Measurements from ENCODE around the gene BRICD5.
"Not testable (repeated sequence)": the region's sequence is repeated elsewhere in the genome, so short reads cannot be mapped to it uniquely, and the experiment has no call there.

The BRICD5 gene

DNA sequence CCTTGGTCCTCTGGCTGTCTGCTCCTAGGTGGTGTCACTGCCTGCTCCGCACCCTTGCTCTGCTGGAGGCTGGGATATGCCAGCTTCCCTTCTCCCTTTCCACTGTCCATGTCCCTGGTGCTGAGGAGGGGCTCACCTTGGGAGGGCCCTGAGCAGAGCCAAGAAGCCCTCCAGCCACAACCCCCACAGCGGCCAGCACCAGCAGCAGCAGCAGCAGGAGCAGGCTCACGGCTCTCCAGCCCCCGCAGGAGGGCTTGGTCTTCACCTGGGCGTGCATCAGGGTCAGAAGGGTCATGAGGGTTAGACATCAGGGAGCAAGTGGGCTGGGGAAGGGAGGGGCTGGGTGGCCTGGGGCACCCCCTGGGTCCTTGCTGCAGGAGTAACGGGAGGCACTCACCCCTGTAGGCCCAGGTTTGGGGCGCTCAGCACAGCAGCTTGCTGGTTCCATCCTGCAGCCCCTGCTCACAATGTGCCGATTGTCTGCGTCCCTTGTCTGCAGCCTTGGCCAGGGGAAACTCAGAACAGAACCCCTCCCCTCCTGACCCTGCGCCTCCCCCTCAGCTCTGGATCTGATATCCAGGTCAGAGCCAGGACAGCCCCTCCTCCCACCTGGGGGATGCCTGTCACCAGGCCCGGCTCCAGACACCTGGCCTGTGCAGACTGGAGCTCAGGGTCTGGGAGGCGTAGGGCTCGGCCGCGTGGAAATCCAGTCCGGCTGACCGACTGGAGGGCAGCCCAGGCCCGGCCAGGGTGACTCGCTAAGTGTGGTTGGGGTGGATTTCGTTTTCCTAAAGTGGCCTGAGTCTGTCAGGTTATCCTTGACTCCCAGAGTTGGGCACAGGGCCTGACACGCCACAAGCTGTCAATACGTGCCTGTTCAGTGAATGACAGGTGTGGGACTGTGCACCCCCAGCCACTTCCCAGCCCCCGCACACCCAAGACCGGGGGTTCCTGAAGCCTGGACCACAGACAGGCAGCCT is at the start of gene BRICD5:
Gene BRICD5 (minus strand): TSS at position 478 of the 980 bp plus-strand sequence. CDS start 30 bp downstream, at position 448.
- DNase-seq = no peak

DNA sequence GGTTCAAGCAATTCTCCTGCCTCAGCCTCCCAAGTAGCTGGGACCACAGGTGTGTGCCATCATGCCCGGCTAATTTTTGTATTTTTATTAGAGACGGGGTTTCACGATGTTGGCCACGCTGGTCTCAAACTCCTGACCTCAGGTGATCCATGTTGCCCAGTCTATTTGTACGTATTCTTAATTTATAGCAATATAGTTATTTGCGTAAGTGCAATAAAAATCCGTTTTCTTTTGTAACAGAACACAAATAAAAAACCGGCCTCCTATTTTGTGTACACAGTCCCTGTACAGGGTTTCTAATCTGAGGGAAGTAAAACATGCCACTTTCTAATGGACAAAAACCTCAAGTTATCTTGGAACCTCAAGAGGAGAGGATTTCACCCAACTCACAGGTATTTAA is 49.6 kb upstream of the BRICD5 start:
- DNase-seq = no peak

DNA sequence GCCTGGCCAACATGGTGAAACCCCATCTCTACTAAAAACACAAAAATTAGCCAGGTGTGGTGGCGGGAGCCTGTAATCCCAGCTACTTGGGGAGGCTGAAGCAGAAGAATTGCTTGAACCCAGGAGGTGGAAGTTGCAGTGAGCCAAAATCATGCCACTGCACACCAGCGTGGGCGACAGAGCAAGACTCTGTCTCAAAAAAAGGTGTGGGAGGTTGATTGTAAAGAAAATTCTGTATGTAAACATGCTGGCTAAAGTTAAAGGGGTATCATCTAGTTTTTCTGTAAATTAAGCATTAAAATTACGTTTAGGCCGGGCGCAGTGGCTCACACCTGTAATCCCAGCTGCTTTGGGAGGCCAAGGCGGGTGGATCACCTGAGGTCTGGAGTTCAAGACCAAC is 47.9 kb upstream of the BRICD5 start:
- not testable (repeated sequence) for DNase-seq

DNA sequence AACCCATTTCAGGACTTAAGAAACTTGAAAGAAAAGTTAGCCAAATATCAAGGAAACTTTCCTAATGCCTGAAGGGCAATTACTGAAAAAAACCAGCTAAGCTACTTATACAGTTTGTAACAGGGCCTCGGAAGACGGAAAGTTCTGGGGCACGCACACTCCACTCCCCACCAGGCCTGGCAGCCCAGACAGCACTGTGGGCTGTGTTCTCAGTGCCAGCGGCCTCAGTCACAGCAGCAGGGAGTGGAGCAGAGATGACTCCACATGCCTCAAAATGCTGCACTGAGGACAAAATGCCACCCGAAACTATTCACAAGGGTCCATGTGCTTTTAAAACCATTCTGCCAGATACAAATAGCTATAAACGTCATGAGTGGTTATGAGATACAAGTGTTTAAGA is 47.1 kb upstream of the BRICD5 start:
- DNase-seq = no peak

DNA sequence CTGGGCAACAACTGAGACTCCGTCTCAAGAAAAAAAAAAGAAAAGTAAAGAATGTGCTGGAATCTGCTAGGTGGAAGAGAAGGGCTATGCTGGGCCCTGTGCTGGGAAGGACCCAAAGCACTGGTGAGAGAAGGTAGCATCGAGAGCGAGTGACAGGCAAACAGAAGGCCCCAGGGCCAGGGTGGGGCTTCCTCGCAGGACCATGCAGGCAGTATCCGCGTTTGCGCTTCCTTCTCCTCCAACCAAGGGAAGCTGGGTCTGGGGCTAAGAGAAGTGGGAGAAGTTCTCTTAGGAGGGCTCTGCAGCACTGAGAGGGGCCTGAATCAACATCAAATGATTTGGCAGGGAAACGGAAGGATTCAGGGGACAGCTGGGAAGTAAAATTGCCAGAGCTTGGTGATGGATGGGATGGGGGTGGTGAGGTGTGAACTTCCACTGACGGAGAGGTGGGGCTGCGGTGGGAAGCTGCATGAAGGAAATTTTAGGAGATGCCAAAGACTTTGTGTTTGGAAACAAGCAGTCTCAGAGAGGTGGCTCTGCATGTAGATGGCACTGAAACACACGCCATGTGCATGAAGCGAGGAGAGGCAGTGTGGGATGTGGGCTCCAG is 46.0 kb upstream of the BRICD5 start:
- no peak for DNase-seq

DNA sequence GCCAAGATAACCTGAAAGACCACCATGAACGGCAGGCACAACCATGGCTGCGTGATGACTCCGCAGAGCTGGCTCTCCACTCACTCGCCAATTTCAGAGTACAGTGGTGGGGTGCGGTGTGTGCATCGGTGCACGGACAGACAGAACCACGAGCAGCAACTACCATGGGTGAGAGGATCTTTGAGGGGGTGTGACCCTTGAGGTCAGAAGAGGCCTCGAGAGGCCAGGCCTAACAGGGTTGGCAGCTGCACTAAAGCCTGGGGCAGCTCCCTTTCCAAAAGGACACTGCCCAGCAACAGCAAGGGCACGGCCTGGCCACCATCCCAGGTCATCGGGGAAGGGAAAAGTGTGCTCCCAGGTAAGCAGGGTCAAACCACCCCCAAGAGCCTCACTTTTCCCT is 42.6 kb upstream of the BRICD5 start:
- DNase-seq = no peak

DNA sequence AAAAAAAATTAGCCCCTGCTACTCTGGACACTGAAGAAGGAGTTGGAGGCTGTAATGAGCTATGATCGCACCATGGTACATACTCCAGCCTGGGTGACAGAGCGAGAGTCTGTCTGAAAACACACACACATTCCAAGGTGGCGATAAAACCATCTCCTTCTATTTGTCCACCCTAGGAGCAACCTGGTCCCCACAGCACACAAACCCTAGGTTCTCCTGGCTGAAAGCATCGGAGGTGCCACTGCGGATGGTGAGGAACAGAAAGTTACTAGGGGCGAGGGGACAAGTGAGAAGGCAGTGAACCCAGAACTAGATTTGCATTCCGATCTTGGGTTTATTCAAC is 42.1 kb upstream of the BRICD5 start:
- no peak for DNase-seq

DNA sequence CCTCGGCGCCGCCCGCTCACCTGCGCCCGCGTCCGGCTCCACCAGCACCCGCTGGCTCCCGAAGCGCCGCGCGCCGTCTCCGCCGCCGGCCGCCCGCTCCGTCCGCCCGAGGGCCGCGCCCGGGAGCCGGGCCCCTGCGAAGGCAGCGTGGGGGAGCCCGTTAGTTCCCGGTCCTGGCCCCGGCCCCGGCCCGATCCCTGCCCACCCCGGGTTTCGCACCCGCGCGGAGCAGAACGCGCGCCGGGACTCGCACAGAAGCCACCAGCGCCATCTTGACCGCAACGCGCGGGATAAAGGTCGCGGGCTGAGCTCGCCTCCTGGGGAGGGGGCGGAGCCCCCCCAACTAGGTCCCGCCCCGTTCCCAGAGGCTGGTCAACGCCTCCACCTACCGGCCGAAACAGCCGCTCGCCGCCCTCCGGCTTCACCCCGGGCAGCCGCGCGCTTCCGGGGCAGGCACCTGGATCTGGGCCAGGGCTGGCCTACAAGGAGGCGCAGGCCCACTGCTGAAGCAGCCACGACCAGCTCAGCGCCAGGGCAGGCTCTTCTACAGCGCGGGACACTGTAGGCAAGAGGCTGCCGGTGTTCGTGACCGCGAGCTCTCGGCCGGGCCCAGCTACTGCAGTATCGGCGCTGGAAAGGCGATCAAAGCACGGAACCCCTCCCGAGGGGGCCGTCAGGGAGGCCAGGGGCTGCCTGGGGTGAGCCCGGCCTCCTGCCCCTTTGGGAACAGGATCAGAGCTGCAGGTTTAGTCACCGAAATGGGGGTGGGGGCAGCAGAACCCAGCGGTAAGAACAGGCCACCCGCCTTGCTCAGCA is 40.8 kb upstream of the BRICD5 start, which contains the start of gene ECI1:
Gene ECI1 (minus strand): TSS at position 292 of the 816 bp plus-strand sequence. CDS start 21 bp downstream, at position 271.
- DNase-seq = peak; percentile 82

DNA sequence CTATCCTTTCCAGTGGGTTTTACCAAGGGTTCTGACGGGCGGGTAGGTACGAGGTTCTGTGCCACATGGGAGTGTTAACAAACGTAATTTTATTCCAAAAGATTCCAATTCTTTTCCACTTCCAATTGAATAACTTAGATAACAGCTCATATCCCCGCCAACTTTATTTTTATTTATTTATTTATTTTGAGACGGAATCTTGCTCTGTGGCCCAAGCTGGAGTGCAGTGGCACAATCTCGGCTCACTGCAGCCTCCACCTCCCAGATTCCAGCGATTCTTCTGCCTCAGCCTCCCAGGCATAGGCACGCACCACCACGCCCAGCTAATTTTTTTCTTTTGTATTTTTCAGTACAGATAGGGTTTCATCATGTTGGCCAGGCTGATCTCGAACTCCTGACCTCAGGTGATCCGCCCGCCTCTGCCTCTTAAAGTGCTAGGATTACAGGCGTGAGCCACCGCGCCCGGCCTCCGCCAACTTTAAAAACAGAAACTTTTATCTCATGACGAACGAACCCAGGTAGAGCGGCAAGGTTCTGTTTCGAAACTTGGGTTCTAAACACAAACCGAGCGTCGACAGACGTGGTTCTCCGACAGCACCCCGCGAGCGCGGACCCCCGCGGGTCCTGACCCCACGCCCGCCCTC is 40.1 kb upstream of the BRICD5 start:
- DNase-seq = no peak

DNA sequence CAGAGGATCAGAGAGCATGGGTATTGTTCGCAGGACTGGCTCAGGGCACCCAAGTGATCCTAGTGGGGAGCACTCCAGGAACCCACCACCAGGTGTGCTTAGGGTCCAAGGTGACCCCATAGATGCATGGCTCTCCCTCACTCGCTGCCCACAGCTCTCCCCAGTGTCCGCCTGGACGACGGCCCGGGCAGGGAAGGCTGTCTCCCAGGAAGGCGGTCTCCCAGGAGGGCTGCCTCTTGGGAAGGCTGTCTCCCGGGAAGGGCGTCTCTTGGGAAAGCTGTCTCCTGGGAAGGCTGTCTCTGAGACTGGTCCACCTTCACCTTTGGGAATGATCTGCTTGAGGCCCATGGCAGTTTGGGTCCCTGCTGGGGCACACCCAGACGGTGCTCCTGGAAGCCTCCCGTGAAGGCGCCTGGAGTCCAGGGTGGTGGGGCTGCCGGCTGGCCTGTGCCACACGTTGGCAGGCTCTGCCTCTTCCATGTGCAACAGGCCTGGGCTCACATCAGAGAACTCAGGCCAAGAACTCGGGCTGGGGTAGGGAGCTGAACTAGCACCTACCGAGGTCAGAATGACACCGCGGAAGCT is 35.7 kb upstream of the BRICD5 start:
- no peak for DNase-seq

DNA sequence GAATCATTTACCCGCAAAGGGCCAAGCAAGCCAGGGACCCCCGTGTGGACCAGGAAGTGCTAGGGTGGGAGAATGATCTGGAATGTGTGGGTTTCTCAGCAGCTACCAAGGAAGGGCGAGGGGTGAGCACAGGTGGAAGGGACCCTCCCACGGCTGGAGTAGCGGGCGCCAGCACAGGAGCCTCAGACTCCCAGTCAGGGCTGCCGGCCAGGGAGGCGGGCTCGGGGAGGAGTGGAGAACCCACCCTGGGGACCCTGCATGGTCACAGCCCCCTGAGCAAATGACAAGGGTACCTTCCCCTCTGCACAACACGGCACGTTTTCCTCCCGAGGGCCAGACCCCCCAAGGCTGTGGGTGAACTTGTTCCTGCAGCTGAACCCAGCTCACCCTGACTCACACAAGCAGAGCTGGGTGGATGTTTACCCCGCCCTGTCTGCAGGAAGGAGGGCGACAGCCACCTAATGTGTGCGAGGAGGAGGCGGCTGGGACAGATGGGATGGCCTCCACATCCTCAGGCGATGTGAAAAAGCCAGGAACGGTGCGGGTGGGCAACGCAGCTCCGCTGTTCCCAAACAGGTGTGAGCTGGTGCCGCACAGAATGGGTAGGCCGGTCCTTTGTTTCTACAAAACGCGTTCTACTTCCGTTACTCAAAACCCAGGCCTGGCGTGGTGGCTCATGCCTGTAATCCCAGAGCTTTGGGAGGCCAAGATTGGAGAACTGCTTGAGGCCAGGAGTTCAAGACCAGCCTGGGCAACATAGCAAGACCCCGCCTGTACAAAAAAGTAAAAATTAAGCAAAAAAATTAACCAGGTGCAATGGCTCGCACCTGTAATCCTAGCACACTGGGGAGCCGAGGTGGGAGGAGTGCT is 34.5 kb upstream of the BRICD5 start:
- DNase-seq = no peak

DNA sequence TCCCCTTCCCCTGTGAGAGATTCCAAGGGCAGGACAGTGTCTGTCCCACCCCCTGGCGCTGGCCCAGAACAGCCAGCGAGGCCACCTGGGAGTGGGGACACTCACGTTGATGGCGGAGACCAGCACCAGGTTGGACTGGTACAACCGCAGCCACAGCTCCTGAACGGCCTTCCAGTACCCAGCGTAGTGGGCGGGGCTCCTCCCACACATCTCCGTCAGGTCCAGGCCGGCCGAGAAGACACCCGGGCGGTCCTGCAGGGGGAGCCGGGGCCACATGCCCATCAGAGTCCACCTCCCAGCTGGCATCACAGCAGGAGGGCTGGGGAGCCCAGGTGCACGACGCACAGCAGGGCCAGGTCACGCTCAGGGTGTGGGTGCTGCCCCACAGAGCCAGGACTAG is 33.6 kb upstream of the BRICD5 start:
- DNase-seq = no peak

DNA sequence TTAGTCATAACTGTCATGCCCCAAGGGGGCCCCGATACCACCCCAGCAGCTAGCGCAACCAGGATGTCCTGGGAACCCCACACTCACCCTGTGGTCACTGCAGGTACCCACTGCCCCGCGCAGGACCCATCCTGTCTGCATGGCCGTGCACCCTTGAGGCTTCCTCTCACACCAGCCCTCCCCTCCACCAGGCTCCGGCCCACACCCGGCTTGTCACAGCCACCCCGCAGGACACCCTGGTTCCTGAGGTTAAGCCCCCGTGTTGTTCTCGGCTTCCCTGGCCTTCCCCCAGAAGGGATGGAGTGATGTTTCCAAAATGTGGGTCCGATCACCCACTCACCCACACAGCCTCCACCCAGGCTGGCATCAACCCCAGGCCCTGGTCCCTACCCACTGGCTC is 33.1 kb upstream of the BRICD5 start:
- no peak for DNase-seq

DNA sequence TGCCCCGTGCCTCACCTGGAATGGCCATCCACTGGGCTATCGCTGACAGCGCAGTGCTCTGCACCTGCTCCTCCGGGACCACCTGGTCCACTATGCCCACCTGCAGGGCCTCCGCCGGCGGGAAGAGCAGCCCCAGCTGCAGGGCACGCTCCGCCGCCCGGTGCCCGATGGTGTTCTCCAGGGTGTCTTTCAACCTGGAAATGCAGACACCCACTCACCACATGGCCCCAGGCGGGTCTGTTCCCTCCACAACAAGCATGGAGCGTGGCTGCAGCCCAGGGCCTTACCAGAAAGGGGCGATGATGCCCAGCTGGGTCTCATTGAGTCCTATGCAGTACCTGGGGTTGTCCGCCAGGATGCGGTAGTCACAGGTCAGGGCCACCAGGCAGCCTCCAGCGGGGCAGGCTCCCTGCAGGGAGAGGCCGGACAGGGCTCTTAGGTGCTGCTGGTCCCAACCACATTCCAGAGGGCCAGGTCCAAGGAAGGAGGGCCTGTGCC is 32.4 kb upstream of the BRICD5 start:
- DNase-seq = no peak

DNA sequence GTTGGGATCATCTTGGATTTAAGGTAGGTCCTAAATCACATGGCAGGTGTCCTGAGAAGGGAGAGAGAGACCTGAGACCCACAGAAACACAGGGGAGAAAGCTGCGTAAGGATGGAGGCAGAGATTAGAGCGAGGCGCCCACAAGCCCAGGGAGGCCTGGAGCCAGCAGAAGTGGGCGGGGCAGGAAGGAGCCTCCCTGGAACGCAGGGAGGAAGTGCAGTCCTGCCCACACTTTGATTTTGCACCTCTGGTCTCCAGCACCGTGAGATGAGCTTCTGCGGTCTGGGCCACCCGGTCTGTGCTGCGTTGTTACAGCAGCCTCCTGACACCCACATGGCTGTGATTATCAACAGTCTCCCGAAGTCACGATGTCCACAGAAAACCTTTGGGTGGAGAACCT is 31.9 kb upstream of the BRICD5 start:
- no peak for DNase-seq

DNA sequence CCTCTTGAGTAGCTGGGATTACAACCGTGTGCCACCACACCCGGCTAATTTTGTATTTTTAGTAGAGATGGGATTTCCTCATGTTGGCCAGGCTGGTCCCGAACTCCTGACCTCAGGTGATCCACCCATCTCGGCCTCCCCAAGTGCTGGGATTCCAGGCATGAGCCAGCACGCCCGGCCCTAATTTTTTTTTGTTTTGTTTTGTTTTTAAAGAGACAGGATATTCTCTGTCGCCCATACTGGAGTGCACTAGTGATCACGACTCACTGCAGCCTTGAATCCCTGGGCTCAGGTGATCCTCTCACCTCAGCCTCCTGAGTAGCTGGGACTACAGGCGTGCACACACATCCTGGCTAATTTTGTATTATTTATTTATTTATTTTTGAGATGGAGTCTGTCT is 29.7 kb upstream of the BRICD5 start:
- not testable (repeated sequence) for DNase-seq

DNA sequence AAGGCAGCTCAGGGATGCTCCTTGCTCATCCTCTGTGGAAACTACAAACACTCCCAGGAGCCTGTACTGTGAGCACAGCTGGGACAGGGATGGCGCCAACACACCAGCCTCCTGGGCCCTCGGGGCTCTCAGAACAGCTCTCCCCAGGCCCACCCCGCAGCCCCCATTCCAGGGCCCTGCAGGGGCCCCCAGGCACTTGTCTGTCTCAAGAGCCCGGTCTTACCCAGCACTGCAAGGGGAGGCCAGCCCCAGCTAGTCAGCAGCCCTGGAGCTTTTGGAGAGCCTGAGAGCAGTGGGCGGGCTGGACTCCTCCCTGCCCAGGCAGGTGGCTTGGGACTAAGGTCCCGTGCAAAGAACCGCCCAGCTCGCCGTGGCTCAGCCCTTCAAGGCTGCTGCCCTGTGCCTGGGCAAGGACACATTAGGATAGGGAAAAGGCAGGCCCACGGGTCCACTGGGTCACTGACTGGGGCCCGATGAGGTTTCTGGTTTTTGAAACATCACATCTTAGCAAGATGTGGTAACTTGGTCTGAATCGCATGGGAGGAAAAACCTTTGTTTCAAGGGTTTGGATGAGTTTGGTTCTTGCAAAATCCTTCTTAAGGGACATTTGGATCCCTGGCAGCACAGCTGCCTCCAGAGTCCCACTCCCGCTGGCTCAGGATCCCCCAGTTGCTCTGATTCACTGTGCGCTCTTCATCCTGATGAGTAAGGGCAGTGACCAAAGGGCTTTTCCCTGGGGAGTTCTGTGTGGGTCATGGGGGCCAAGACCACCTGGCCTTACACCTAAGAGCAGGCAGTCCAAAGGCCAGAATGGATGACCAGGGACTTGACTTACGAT is 28.4 kb upstream of the BRICD5 start:
- no peak for DNase-seq

DNA sequence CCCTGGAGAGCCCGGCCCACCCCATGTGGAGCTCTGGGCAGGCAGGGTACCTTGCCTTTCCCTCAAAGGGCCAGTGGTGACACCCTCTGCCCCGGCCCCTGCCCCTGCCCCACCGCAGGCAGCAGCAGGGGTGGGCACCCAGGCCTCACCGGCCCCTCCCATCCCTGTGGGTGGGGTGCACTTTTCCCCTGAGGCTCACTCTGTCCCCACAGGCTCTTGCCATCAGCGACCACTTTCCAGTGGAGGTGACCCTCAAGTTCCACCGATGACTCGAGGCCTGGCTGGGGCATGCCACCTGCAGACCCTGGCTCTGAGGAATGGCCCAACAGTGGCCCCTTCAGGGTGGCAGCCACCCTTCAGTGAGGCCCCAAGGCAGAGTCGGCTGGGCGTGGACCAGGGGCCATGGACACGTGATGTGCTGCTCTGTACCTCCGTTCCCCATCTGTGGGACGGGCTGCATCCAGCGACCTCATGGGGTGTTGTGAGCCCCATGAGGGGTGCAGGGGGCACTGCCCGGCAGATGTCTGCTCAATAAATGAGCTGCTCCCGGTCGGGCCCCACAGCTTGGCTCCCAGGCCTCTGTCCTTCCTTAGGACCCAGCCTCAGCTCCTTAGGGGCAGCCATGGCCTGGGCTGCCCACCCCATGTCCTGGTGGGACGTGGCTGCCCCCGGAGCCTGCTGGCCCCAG is 27.6 kb upstream of the BRICD5 start:
- no peak for DNase-seq

DNA sequence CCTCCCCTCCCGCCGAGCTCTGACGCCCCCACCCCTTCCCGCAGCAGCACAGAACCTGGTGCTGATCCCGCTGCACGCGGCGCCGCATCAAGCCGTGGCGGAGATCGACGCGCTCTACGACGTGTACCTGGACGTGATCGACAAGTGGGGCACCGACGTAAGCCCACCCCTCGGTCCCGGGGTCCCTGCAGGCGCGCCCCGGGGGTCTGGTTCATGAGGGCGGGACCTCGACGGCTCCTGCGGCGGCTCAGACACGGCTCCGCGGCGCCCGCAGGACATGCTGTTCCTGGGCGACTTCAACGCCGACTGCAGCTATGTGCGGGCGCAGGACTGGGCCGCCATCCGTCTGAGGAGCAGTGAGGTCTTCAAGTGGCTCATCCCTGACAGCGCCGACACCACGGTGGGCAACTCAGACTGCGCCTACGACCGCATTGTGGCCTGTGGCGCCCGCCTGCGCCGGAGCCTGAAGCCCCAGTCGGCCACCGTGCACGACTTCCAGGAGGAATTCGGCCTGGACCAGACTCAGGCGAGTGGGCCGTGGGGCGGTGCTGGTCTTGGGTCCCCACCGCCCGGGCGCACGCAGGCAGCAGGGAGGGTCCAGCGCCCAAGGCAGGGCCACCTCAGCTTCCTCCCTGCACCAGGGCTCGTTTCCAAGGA is 27.0 kb upstream of the BRICD5 start:
- no peak for DNase-seq
